NCI-H1417 (cell line): ENCODE data around the gene PGAP2.
"Not testable (repeated sequence)": the region's sequence is repeated elsewhere in the genome, so short reads cannot be mapped to it uniquely, and the experiment has no call there.

Experiments
- DNase-seq, 3 experiments: peaks; one replicate each; lab custom pipeline; 2025; lab: John Stamatoyannopoulos, UW

PGAP2 gene

GRCh38 chr11:3803726-3804495 lies 4.4 kb upstream of the PGAP2 start:
- no peak for DNase-seq

GRCh38 chr11:3808861-3809623 lies 682 bp downstream of the PGAP2 start:
- DNase-seq, result peak; percentile 24 to 62 (median 40)

- no peak for DNase-seq
Measured at GRCh38 chr11:3809624-3809928, 1.2 kb downstream of the PGAP2 start.

GRCh38 chr11:3810446-3810845 lies 2.1 kb downstream of the PGAP2 start:
- DNase-seq, result no peak

- DNase-seq, result no peak
Measured at GRCh38 chr11:3810951-3811350, 2.6 kb downstream of the PGAP2 start.

DNA sequence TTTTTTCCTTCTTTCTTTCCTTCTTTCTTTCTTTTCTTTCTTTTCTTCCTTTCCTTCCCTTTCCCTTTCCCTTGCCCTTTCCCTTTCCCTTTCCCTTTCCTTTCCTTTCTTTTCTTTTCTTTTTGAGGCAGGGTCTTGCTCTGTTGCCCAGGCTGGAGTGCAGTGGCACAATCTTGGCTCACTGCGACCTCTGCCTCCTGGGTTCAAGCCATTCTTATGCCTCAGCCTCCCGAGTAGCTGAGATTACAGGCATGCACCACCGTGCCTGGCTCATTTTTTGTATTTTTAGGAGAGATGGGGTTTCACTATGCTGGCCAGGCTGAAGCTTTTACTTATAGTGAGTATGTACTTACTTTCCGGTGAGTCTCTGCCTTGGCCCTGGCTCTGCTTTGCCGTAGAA lies 6.5 kb downstream of the PGAP2 start:
- DNase-seq, result not testable (repeated sequence)

- no peak for DNase-seq
Measured at GRCh38 chr11:3815845-3816244, 7.5 kb downstream of the PGAP2 start.

- DNase-seq, result no peak
Measured at GRCh38 chr11:3816673-3817072, 8.3 kb downstream of the PGAP2 start.

DNA sequence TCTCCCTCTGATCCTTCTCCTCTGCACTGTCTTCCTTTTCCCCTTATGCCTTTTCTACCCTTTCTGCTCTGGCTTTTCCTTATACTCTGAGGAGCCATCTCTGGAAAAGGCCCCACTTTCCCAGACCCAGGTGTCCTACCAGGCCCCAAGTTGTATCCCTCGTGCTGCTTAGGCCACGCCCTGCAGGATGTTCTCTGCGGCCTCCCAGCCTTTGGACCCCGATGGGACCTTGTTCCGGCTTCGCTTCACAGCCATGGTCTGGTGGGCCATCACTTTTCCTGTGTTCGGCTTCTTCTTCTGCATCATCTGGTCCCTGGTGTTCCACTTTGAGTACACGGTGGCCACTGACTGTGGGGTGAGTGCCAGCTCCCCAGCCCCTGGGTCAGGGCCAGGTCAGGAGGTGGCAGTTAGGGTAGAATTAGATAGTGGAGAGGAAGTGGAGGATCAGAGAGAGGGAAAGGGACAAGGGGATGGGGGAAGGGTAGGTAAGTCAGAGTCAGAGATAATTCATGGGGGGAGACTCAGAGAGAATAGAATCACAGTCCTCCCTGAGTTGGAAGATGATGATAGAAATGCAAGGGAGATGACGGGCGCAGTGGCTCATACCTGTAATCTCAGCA lies 8.9 kb downstream of the PGAP2 start:
- DNase-seq, result no peak

DNA sequence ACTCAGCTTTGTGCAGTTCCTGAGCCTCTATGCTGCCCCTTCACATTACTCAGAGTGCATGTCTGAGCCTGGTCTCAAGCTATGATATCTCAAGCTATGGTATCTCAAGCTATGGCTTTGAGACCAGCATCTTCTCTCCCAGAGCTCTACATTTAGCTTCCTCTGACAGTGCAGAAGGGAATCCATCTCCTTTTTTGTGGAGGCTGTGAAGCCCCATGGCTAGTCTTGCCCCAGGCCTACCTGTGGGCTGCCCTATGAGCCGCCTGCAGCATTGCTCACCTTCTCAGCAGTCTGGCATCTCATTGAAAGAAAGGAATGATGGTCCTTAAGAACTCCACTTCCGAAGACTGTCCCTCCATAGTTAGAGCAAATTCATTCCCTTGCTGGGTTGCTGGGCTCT lies 12.6 kb downstream of the PGAP2 start:
- no peak for DNase-seq

DNA sequence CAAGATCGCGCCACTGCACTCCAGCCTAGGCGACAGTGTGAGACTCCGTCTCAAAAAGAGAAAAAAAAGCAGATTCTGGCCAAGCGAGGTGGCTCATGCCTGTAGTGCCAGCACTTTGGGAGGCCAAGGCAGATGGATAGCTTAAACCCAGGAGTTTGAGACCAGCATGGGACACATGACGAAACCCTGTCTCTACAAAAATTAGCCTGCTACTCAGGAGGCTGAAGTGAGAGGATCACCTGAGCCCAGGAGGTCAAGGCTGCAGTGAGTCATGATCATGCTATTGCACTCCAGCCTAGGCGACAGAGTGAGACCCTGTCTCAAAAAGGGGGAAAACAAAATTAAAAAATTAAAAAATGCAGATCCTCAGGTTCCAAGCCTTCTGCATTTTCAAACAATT lies 14.0 kb downstream of the PGAP2 start:
- DNase-seq, result no peak

DNA sequence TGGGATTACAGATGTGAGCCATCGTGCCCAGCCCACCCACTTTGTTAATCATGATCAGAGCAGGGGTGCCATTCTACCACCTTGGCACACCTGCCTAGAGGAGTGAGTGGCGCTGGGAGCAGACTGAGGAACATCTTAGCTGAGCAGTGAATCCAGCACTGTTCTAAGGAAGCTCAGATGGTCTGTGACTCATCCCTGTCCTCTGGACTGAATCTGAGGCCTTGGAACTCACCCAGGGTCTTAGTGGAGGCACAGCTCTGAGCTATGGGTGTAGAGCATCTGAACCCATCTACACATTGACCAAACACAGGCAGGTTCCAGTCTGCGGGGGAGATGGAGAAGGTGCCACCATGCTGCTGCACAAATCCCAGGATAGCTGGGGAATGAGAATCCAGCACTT lies 14.9 kb downstream of the PGAP2 start:
- DNase-seq, result no peak

DNA sequence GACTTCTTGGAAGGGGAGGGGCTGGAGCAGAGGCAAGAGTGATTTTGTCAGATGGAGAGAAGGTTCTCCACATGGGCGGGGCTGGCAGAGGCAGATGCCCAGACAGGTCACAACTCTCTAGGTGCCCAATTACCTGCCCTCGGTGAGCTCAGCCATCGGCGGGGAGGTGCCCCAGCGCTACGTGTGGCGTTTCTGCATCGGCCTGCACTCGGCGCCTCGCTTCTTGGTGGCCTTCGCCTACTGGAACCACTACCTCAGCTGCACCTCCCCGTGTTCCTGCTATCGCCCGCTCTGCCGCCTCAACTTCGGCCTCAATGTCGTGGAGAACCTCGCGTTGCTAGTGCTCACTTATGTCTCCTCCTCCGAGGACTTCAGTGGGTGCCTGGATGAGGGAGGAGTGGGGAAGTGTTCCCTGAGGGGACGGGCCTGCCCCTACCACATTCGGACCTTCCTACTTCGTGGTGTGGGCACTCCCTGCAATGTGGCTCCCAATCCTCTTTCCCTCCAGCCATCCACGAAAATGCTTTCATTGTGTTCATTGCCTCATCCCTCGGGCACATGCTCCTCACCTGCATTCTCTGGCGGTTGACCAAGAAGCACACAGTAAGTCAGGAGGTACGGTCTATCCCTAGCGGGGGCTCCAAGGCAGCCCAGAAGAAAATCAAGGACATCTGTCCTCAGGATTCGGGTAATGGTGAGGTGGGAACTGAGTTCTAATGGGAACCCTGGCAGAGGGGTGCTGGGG lies 15.6 kb downstream of the PGAP2 start:
- DNase-seq, result no peak

GRCh38 chr11:3824714-3825472 lies 16.5 kb downstream of the PGAP2 start:
- peak in 1 of 3 experiments; percentile 26 for DNase-seq

DNA sequence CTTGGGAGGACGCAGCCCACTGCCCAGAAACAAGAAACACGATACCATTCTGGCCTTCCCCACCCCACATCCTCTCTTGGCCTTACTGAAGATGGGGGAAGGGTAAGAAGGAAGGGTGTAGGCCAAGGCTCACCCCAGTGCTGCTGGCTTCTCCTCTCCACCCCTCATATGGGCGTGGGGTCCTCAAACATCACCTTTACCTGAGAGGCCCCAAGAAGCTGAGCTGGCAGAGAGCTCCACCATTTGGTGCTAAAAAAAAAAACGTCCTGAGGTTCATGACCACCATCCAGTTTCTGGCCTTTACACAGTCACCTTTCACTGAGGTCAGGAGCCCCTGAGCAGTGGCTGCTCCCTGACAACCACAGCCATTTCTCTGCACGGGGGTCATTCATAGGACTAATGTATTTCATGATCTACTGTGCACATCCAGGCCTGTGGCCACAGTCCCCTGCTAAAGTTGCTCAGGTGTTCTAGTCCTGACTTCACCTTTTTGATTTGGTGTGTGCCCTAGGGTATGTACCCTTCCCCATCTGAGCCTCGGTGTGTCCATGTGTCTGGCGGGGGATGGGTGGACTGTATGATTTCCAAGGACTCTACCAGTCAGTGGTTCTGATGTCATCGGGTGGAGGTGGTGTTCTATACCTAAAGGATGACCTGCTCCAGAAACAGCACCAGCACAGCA lies 17.3 kb downstream of the PGAP2 start:
- no peak for DNase-seq

- no peak for DNase-seq
Measured at GRCh38 chr11:3826721-3827120, 18.4 kb downstream of the PGAP2 start.

DNA sequence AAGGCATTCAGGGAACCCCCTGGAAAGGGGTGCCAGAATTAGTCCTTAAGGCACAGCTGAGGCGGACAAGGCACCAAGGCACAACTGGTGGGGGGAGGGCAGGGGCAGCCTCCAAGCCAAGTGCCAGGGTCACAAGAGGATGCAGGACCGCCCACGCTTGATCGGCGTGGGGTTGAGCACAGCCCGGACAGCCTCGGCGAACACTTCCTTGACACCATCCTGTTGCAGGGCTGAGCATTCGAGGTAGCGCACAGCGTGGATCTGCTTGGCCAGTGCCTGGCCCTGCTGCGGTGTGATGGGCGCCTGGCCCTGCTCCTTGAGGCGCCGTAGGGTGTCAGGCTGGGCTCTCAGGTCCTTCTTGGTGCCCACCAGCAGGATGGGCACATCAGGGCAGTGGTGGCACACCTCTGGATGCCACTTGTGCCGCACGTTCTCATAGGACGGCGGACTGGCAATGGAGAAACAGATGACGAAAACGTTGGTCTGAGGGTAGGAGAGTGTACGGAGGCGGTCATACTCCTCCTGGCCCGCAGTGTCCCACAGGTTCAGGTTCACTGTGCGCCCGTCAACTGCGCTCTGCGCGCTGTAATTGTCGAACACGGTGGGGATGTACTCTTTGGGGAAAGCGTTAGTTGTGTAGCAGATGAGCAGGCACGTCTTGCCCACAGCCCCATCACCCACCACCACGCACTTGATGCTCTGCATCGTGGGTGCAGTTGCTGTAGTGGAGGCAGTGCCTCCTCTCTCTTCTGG lies 19.2 kb downstream of the PGAP2 start:
- no peak for DNase-seq

DNA sequence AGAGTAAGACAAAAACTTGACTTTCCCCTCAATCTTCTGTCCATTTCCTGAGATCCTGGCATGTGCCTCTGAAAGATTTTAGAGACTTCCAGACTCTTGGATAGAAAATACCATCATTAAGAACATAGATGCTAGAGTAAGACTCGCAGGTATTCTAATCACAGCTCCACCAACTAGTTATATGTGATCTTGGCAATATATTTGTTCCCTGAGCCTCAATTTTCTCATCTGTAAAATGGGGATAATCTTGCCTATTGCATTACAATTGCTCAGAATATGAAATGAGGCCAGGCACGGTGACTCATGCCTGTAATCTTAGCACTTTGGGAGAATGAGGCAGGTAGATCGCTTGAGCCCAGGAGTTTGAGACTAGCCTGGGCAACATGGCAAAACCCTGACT lies 21.7 kb downstream of the PGAP2 start:
- DNase-seq, result no peak

- no peak for DNase-seq
Measured at GRCh38 chr11:3830730-3831129, 22.4 kb downstream of the PGAP2 start.
